Stimulated activated CD8-positive, alpha-beta memory T cell treated with anti-CD3 and anti-CD28 coated beads, Interleukin-12 subunit alpha, Interleukin-12 subunit beta, amount 100 ng/mL, for 1 hour (primary cell): Measurements from ENCODE around the gene TOX2.

ENCODE experiments used
- DNase-seq: peaks from one replicate; pipeline ENCODE4 v3.0.0-alpha.2; 2020; ENCODE audit warnings: low read depth

Gene TOX2

GRCh38 chr20:44019638-44020335, 105.1 kb downstream of the TOX2 start:
- DNase-seq, result no peak

DNA sequence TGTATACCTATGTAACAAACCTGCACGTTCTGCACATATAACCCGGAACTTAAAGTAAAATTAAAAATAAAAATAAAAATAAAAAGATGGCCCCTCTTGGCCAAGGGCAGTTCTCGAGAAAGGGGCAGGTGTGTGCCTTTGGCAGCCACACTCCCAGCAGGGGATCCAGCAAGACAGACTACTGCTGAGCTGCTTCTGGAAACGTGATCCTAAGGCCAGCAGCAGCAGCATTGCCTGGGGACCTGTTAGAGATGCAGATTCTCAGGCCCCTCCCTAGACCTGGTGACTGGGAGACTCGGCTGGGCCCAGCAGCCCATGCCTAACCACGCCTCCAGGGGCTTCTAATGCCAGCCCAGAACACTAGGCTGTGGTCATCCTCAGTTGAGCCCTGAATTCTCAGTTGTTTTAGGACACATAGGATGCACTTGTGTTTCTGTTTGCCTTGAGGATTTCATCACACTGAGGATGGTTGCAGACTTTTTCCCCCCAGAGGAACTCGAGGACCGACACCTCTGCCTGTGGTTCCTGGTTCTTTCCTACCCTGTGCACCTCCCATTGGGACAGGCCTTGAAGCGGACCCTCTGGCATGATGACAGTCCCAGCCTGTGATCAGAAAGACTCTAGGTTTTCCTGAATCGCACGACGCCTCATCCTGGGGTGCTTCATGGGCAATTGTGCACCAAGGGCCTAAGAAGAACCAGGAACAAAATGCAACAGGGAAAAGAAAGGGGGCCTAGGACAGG, 105.9 kb downstream of the TOX2 start:
- no peak for DNase-seq

DNA sequence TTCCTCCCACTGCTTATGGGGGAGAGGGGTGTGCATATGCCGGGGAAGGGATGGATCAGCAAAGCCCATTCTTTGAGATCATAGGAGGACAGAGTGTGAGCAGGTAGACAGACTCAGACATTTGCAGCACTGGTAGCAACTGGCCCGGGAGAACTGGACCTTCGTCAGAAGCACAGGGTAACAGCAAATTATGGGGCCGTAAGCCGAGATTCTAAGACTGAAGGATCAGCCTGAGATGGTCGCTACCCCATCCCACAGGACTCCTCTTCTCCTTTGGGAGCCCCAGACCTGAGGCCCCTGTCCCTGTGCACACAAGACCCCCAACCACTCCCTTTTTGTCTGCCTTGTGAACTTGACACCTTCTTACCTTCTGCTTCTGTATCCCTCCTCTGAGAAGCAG, 106.5 kb downstream of the TOX2 start:
- no peak for DNase-seq

- DNase-seq, result no peak
These were observed 107.2 kb downstream of the TOX2 start for GRCh38 chr20:44021900-44022299.

GRCh38 chr20:44022464-44022863, 107.8 kb downstream of the TOX2 start:
- DNase-seq, result no peak

GRCh38 chr20:44023515-44024371, 109.1 kb downstream of the TOX2 start:
- no peak for DNase-seq

DNA sequence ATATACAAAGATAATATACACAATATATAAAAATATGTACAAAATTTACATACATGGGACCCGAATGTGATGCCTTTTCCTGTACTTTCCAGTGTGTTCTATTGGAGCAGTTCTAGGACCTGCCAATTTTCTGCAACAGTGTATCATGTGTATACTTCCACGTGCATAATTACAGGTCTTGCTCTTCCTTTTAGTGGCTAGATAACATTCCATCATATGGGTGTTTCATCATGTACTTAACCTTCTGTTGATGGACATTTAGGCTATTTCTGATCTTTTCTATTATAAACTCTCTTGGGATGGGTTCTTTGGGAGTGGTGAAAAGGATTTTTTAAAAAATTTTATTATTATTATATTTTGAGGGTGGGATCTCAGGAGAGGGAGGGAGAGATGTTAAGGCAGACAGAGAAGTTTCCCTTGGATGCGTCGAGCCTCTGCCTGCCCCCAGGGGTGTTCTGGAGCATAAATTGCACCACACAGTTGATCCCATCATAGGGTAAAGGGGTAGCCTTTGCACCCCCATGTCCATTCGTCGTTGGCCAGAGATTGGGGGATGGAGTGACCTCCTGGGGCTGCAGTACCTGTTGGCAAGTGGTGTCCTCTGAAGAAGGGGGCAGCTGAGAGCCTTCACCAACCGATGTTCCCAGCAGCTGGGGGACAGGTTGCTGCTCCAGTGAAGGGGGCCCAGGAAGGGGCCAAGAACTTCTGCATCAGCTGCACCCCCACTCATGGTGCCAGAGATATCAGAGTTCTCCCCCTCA, 110.3 kb downstream of the TOX2 start:
- no peak for DNase-seq

- no peak for DNase-seq
These were observed 111.1 kb downstream of the TOX2 start for GRCh38 chr20:44025756-44026155.

- DNase-seq, result no peak
These were observed 112.1 kb downstream of the TOX2 start for GRCh38 chr20:44026647-44027342.

GRCh38 chr20:44027343-44028002, 112.8 kb downstream of the TOX2 start:
- no peak for DNase-seq

DNA sequence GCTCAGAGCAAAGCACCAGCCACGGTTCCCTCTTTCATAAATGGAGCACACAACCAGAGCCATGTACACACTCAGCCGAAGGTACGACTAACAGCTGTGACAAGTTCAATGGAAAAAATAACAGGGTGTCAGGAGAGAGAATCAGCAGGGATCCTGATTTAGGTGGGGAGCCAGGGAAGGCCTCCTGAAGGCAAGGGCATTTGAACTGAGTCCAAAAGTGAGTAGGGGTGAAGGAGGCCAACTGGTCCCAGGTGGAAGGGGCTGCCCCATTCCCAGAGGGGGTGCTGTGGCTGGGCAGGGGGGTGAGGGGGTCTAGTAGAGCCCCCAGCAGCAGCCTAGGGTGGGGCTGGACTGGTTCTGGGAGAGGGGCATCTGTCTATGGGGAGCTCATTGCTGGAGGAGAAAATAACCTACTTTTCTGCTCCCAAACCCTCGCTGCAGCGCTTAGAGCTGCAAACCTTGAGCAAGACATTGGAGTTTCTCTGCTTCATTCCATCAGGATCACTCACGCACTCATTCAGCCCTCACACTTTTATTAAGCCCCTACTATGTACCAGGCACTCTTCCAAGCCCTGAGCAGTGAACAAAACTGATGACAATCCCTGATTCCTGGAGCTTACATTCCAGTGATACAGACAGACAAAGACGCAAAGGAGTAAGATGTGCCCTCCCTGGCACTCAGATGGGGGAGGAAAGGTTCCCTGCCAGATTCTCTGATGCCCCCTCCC, 113.5 kb downstream of the TOX2 start:
- DNase-seq, result no peak

- no peak for DNase-seq
These were observed 114.5 kb downstream of the TOX2 start for GRCh38 chr20:44028868-44029847.

DNA sequence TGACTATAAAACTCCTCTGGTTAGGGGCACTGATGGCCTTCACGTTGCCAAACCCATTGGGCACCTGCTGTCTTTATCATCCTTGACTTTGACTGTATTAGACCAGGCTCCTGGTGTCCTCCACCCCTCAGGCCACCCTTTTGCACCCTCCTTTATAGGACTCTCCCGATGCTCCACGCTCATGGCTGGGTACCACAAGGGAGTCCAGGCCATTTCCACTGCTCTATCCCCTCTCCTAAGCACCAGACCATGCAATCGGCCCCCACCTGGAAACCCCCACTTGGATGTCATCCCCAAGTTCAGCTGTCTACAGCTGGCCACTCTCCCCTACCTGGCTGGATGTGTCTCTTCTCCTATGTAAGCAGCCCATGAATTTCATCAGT, 115.2 kb downstream of the TOX2 start:
- DNase-seq, result no peak

GRCh38 chr20:44030394-44030793, 115.7 kb downstream of the TOX2 start:
- DNase-seq, result no peak

DNA sequence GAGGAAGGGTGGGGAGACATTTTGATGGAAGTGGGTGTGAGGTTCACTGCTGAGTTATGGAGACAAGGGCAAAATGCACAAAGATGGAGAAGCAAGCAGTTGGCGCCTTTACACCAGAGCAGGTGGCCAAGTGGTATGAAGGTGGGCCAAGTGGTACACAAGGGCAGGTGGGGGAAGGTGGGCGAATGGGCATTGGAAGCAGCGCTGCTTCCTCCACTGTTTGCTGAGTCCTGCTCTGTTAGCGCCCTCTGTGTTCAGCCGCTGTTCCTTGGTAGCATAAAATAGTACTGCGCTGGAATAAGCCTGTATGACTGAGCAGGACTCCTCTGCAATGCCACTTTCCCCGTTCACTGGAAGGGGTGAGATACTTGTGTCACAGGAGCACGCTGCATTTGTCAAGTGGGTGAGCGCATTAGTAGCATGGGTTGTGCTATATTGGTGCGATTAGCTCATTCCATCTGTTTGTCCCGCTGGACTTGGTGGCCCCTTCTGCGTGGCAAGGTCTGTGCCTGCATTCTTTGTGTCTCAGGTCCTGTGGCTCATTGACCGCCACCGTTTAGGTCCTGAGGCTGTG, 116.4 kb downstream of the TOX2 start:
- DNase-seq, result no peak

DNA sequence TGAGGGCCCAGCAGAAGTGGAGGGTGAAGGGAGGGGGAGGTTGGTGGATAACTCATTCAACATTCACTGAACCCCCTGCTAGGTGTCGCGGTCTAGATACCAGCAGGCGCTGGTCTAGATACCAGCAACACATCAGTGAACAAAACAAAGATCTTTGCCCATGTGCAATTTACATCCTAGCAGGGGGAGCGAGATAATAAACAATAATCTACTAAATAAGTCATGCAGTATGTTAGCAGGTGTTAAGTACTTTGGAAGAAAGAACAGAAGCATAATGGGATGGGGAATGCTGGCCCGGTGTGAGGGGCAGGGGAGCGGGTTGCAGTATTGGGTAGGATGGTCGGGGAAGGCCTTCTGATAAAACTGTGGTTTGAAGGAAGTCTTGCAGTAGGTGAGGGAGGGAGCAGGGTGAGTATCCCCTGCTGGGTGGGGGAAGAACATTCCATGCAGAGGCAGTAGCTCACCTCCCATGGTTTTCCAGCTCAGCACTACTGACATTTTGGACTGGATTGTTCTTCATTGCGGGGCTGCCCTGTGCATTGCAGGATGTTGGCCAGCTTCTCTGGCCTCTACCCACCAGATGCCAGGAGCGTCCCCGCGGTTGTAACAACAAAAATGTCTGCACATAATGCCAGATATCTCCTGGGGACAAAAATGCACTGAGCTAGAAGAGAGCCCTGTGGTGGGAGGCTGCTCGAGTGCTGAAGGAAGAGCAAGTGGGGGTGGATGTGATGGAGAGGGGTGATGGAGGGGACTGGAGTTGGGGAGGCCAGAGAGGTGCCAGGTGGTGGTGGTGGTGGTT, 117.3 kb downstream of the TOX2 start:
- no peak for DNase-seq

GRCh38 chr20:44032583-44033331, 118.1 kb downstream of the TOX2 start:
- DNase-seq, result no peak
